Body of pancreas (tissue), 4 donors: ENCODE measurements around the gene CAMTA1. TPM values are rescaled to one million over a fixed set of nuclear protein-coding genes. Genes with fewer than 3 reads are reported as not detected.

Source experiments
- ATAC-seq: fragments of 150-250 bp; one replicate; pipeline ENCODE4 v1.9.1; 2016
- DNase-seq, 4 donors: peaks; one replicate each; pipeline ENCODE4 v3.0.0-alpha.2; 2019
- H3K27ac ChIP-seq, 4 donors: fragments of 200-600 bp; sonication (generic); 1 replicate in 3 of 4; 2 replicates in 1 of 4; pipeline versions ENCODE4 v1.5.1 to v1.6.1; 2016 to 2019; ENCODE audit warnings: mild to moderate bottlenecking in 1 of 4, mixed read lengths in 1 of 4, moderate library complexity in 1 of 4
- H3K27me3 ChIP-seq, 2 donors: fragments of 200-600 bp; sonication (generic); one replicate each; pipeline ENCODE4 v1.6.0; 2016; ENCODE audit warnings: mild to moderate bottlenecking in 1 of 2
- H3K36me3 ChIP-seq, 2 donors: fragments of 200-600 bp; sonication (generic); replicated peaks in 1 of 2; 2 replicates each; pipeline ENCODE4 v1.5.1; 2016; ENCODE audit warnings: low read depth in 2 of 2; ENCODE audit not compliant: insufficient read depth in 1 of 2
- H3K4me1 ChIP-seq: fragments of 200-600 bp; sonication (generic); one replicate; pipeline ENCODE4 v1.6.0; 2016
- H3K4me3 ChIP-seq, 2 donors: fragments of 200-600 bp; sonication (generic); 1 replicate in 1 of 2; 2 replicates in 1 of 2; pipeline ENCODE4 v1.5.1; 2016 to 2019
- H3K9me3 ChIP-seq, 3 donors: fragments of 200-600 bp; sonication (generic); 1 replicate in 2 of 3; 2 replicates in 1 of 3; pipeline ENCODE4 v1.5.1; 2016
- POLR2A ChIP-seq, 3 donors: fragments of 450-650 bp; IDR thresholded peaks; one replicate each; pipeline ENCODE4 v1.6.1; 2016; ENCODE audit warnings: antibody characterized with exemption in 3 of 3, mild to moderate bottlenecking in 2 of 3
- WGBS, 2 donors: methylation state at CpG; one replicate each; pipeline ENCODE4 v1.1.5; 2017; 5-methylcytosine and 5-hydroxymethylcytosine counted together
- intact Hi-C: fragments of 100-400 bp; cut with DNase I; formaldehyde crosslinking; loops from one replicate; pipeline ENCODE4 v1.15.1; 2023
- total RNA-seq, 2 donors: library from RNA; depleted of rRNA; stranded (reverse); fragments of >200 nt; gene quantifications; one replicate each; pipeline ENCODE4 v1.1.0, GENCODE V29; 2016
- TF ChIP-seq, protein P1 (sequence below), 7 experiments: fragments of 450-650 bp in 4 of 7; fragments of 200-600 bp in 3 of 7; sonication (generic) in 3 of 7; IDR thresholded peaks; one replicate each; pipeline ENCODE4 v1.5.1; 2016 to 2019; ENCODE audit warnings: antibody characterized with exemption in 7 of 7

CAMTA1 gene
- total RNA-seq, 2 donors from 2014 or later: 36.3 to 59.7 TPM

DNA sequence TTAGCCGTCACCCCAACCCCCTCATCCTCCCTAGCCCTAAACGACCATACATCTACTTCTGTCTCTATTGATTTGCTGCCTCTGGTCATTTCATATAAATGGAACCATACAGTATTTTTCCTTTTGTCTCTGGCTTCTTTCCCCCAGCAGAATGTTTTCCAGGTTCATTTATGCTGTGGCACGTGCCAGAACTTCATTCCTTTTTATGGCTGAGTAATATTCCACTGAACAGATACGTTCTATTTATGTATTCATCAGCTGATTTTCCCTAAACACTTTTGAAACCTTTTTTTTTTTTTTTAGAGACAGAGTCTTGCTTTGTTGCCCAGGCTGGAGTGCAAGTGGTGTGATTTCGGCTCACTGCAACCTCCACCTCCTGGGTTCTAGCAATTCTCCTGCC is 181.1 kb downstream of the CAMTA1 start:
- DNase-seq (no peak), ATAC-seq (no peak)
- intact Hi-C loops: no loop called here
- no peak overlapping the region for H3K4me3 ChIP-seq
- H3K9me3 ChIP-seq: no peaks in the 10 kb centered on the region
- H3K4me1 ChIP-seq: peaks cover 7% of the 10 kb centered on the region
- 67 to 75% methylated on average over 5 of the region's 5 CpGs for whole genome bisulfite sequencing, 2 donors
- no peaks in the 10 kb centered on the region for H3K36me3 ChIP-seq
- no peak overlapping the region for H3K27ac ChIP-seq
- peaks cover 0 to 9% of the 10 kb centered on the region in 2 donors for H3K27me3 ChIP-seq
- TF ChIP-seq POLR2A (IDR thresholded peaks at IDR 0.05): no peak
- TF ChIP-seq, protein P1, sequence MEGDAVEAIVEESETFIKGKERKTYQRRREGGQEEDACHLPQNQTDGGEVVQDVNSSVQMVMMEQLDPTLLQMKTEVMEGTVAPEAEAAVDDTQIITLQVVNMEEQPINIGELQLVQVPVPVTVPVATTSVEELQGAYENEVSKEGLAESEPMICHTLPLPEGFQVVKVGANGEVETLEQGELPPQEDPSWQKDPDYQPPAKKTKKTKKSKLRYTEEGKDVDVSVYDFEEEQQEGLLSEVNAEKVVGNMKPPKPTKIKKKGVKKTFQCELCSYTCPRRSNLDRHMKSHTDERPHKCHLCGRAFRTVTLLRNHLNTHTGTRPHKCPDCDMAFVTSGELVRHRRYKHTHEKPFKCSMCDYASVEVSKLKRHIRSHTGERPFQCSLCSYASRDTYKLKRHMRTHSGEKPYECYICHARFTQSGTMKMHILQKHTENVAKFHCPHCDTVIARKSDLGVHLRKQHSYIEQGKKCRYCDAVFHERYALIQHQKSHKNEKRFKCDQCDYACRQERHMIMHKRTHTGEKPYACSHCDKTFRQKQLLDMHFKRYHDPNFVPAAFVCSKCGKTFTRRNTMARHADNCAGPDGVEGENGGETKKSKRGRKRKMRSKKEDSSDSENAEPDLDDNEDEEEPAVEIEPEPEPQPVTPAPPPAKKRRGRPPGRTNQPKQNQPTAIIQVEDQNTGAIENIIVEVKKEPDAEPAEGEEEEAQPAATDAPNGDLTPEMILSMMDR (IDR thresholded peaks at IDR 0.05): no peak

DNA sequence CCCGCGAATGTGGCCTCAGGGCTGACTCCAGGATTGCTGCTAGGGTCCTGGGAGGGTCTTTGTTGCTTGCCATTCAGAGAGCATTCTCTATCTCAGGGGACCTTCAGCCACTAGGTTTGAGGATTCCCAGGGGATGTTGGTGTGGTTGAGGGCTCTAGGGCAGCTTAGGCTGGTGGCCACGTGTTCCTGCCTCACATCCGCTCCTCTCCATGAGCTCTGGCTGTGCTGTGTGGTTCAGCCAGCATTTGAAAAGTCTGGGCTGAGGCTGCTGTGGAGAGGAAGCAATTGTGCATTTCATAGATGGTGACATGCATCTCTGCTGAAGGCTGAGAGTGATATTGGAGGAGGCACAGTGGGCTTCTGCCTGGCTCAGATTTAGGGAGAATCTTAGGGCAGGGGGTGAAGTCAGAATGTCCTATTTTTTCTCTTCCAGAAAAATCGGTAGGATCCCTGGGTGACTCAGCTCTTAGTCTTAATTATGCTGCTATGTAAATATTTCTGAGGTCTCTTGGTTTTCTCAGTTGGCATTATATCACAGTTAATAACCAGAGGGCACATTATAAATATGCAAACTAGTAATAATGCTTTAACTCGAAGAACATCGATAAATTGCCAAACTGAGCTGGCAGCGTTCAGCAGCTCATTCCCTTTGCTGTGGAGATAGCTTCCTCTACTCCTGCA is 182.3 kb downstream of the CAMTA1 start:
- H3K4me1 ChIP-seq: peaks cover 7% of the 10 kb centered on the region
- H3K27me3 ChIP-seq: peaks cover 0 to 9% of the 10 kb centered on the region in 2 donors
- no peak overlapping the region for H3K4me3 ChIP-seq
- WGBS, 2 donors: 61 to 69% methylated on average over 8 of the region's 8 CpGs
- no peak overlapping the region for H3K27ac ChIP-seq
- ATAC-seq: no peak
- DNase-seq: no peak
- H3K9me3 ChIP-seq: no peaks in the 10 kb centered on the region
- no peak for TF ChIP-seq POLR2A (IDR thresholded peaks at IDR 0.05)
- TF ChIP-seq, protein P1 (IDR thresholded peaks at IDR 0.05): no peak
- intact Hi-C loops: no loop called here
- H3K36me3 ChIP-seq: no peaks in the 10 kb centered on the region

DNA sequence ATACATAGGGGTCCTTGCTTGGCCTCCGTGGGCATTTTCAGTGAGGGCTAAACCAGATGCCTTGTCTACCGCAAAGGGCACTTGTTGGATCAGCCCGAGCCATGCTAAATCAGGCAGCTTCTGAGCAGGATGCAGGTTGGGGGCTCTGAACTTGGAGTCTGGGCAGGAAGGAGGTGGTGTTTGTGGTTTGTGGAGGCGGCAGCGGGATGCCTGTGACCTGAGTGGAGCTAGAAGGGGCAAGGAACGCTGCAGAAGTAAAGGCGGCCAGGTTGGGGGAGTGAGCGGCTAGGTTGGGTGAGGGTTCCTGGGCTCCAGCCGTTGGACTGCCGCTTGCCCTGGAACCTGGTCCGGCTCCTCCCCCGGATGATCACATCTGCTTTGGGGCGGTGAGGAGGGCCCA is 183.9 kb downstream of the CAMTA1 start:
- ATAC-seq: no peak
- intact Hi-C loops: no loop called here
- H3K36me3 ChIP-seq: no peaks in the 10 kb centered on the region
- no peak for DNase-seq
- H3K4me1 ChIP-seq: no peaks in the 10 kb centered on the region
- H3K4me3 ChIP-seq: no peak overlapping the region
- H3K27me3 ChIP-seq: no peaks in the 10 kb centered on the region
- TF ChIP-seq, protein P1 (IDR thresholded peaks at IDR 0.05): no peak
- no peak for TF ChIP-seq POLR2A (IDR thresholded peaks at IDR 0.05)
- H3K27ac ChIP-seq: no peak overlapping the region
- no peaks in the 10 kb centered on the region for H3K9me3 ChIP-seq
- WGBS, 2 donors: 50 to 81% methylated on average over 13 of the region's 13 CpGs

DNA sequence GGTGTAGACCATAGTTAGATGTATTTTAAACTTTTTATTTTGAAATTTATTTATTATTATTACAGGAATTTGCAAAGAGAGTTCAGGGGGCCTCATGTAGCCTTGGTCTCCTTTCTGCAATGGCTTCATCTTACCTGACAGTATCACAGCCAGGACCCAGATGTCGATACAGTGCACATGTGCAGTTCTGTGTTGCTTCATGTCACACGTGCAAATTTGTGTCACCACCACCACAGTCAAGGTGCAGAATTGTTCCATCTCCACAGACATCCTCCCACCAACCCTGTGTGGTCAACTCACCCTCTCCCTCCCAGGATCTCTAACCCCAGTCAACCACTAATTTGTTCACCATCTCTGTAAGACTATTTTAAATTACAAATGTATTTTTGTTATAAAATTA is 184.5 kb downstream of the CAMTA1 start:
- Histone ChIP-seq H3K4me1 (no peaks in the 10 kb centered on the region), H3K36me3 (no peaks in the 10 kb centered on the region), H3K27me3 (no peaks in the 10 kb centered on the region), H3K9me3 (no peaks in the 10 kb centered on the region), H3K27ac (no peak overlapping the region), H3K4me3 (no peak overlapping the region)
- DNase-seq (no peak), ATAC-seq (no peak)
- 63 to 71% methylated on average over 2 of the region's 2 CpGs for WGBS, 2 donors
- TF ChIP-seq, protein P1 (IDR thresholded peaks at IDR 0.05): no peak
- no peak for TF ChIP-seq POLR2A (IDR thresholded peaks at IDR 0.05)
- intact Hi-C loops: no loop called here

DNA sequence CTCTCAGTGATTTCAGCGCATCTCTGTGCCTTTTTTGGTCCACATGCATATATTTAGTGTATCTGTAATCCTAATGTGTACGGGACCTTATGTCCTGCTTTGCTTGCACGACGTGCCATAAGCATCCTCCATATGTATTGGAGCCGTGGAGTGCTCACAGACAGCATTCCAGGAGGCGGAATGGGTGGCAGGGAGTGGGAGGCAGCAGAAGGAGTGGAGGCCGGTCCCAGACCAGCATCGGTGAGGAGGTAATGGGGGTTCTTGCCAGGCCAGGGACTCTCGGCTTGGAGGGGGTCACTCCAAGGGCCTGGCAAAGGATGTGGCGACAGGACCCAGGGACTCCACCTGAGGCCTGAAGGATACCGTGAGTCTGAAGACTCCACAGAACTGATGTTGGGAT is 185.0 kb downstream of the CAMTA1 start:
- TF ChIP-seq, protein P1 (IDR thresholded peaks at IDR 0.05): no peak
- no peak for TF ChIP-seq POLR2A (IDR thresholded peaks at IDR 0.05)
- no peaks in the 10 kb centered on the region for H3K4me1 ChIP-seq
- intact Hi-C loops: no loop called here
- H3K4me3 ChIP-seq: no peak overlapping the region
- no peak for DNase-seq
- H3K27ac ChIP-seq: no peak overlapping the region
- no peaks in the 10 kb centered on the region for H3K36me3 ChIP-seq
- H3K27me3 ChIP-seq: no peaks in the 10 kb centered on the region
- no peak for ATAC-seq
- no peaks in the 10 kb centered on the region for H3K9me3 ChIP-seq
- 80 to 85% methylated on average over 11 of the region's 11 CpGs for WGBS, 2 donors
